Measurements from ENCODE around the gene ZNF784. TPM values are rescaled to one million over a fixed set of nuclear protein-coding genes. Genes with fewer than 3 reads are reported as not detected.

Gene ZNF784, protein sequence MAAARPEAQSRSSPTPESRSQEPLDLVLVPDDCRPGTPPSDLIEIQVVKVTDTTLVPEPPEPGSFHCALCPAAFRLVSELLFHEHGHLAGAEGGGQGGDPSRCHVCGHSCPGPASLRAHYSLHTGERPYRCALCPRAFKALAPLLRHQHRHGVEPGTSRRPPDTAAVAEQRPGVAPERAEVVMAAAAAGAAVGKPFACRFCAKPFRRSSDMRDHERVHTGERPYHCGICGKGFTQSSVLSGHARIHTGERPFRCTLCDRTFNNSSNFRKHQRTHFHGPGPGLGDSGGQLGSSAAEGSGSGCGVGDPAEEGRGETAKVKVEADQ
- total RNA-seq (10 to 100 TPM in 4 of 7 donors, 1 to 10 TPM in 3; 6.5 to 16.9 (median 11.7) TPM), polyA plus RNA-seq (10 to 100 TPM in 1 of 2 donors, 1 to 10 TPM in 1; 6.0 to 12.3 TPM)
- long read RNA-seq, donor 1, partial matches to known transcripts: 0 of 1 reads
- long read RNA-seq, donor 1, other reads (novel, unspliced or antisense): 1 of 1 reads
- long read RNA-seq, donor 2, partial matches to known transcripts: 0 of 1 reads
- long read RNA-seq, donor 2, other reads (novel, unspliced or antisense): 0 of 1 reads
- long read RNA-seq, donor 3, transcript ZNF784-201 (2 exons, 2,021 nt): major isoform, 10 of 13 reads
- long read RNA-seq, donor 3, partial matches to known transcripts: 0 of 13 reads
- long read RNA-seq, donor 3, other reads (novel, unspliced or antisense): 3 of 13 reads

DNA sequence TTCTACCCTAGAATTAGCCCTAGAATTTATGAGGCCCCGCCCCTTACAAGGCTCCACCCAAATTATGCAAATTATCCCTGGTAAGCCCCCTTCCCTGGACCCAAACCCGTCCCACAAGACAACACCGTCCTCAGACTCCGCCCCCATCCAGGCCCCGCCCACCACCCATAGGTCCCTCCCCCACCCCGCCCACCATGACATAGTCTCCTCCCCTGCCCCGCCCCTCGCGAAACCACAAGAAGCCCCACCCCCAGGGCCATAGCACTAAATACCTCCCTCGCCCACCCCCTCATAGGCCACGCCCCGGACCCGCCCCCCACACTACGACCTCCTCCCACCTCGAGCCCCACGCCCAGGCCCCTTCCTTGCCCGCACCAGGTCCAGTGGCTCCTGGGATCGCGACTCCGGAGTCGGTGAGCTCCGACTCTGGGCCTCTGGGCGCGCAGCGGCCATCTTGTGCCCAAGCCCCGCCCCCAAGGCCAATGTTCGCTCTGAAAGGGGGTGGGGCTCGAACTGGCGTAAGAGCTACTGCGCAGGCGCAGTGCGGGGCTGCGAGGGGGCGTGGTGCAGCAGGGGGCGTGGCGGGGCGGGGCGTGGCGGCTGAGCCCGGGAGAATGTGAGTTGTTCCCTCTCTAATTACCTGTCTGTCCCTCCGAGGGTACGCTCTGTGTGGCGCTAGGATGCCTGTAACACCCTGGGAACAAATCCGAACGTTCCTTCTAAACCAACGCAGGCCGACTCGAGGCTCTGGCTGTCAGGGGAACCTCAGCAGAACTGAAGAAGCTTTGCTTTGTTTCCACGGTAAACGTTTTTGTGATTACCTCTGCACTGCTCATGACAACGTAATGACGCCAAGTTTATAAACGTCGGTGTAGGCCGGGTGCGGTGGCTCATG lies at the start of gene ZNF784:
Gene ZNF784 (minus strand): TSS at position 458 of the 895 bp plus-strand sequence. CDS start 5 bp downstream, at position 453.
- Histone ChIP-seq H3K27ac (peak within 1 kb of the TSS; percentile 90 to 91), H3K9me3 (no peaks in the 10 kb centered on the region), H3K4me3 (peak within 1 kb of the TSS; percentile 60), H3K4me1 (ENCODE audit: insufficient read depth) (peaks cover 4% of the 10 kb centered on the region), H3K36me3 (no peaks in the 10 kb centered on the region), H3K27me3 (no peaks in the 10 kb centered on the region)
- intact Hi-C loops (cut with DNase I): loop anchor here in 1 of 4 donors (5.0 kb wide), 1 partner anchor 107 kb away; no protein-coding TSS in a partner anchor
- DNase-seq: peak; percentile 92 to 96 (median 95)
- WGBS, 3 donors: 1% methylated on average over 41 to 56 of the region's 56 CpGs
- TF ChIP-seq EP300 (IDR thresholded peaks at IDR 0.05): no peak
- peak; percentile 79 for TF ChIP-seq POLR2A (IDR thresholded peaks at IDR 0.05)

DNA sequence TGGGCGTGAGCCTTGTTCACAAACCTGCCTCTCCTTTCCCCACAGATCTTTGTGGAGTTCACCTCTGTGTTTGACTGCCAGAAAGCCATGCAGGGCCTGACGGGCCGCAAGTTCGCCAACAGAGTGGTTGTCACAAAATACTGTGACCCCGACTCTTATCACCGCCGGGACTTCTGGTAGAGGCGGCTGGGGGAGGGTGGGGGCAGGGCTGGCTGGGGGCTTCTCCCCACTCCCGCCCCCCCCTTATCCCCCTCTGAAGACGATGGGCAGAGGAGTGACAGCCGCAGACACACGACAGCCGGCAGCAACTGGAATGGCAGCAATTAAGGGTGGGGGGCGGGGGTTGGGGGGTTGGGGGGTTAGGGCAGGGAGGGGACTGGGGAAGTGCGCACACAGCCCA lies 49.5 kb upstream of the ZNF784 start:
- H3K27ac ChIP-seq: no peak overlapping the region
- DNase-seq: no peak
- TF ChIP-seq POLR2A (IDR thresholded peaks at IDR 0.05): no peak
- no peak for TF ChIP-seq EP300 (IDR thresholded peaks at IDR 0.05)
- TF ChIP-seq, protein P1, sequence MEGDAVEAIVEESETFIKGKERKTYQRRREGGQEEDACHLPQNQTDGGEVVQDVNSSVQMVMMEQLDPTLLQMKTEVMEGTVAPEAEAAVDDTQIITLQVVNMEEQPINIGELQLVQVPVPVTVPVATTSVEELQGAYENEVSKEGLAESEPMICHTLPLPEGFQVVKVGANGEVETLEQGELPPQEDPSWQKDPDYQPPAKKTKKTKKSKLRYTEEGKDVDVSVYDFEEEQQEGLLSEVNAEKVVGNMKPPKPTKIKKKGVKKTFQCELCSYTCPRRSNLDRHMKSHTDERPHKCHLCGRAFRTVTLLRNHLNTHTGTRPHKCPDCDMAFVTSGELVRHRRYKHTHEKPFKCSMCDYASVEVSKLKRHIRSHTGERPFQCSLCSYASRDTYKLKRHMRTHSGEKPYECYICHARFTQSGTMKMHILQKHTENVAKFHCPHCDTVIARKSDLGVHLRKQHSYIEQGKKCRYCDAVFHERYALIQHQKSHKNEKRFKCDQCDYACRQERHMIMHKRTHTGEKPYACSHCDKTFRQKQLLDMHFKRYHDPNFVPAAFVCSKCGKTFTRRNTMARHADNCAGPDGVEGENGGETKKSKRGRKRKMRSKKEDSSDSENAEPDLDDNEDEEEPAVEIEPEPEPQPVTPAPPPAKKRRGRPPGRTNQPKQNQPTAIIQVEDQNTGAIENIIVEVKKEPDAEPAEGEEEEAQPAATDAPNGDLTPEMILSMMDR (IDR thresholded peaks at IDR 0.05): no peak
- H3K4me1 ChIP-seq (ENCODE audit: insufficient read depth): peaks cover 9% of the 10 kb centered on the region
- H3K4me3 ChIP-seq: no peak overlapping the region
- H3K27me3 ChIP-seq: no peaks in the 10 kb centered on the region
- no peaks in the 10 kb centered on the region for H3K9me3 ChIP-seq
- no peaks in the 10 kb centered on the region for H3K36me3 ChIP-seq
- intact Hi-C loops (cut with DNase I): loop anchor here in 2 of 4 donors (10.0 kb wide), 2 partner anchors 559 to 1469 kb away; partner anchors contain the start of genes PPP1R12C (in 1 of the 2) and RPS9 (in 1 of the 2)
- WGBS, 3 donors: 58 to 73% (median 60%) methylated on average over 15 of the region's 15 CpGs

DNA sequence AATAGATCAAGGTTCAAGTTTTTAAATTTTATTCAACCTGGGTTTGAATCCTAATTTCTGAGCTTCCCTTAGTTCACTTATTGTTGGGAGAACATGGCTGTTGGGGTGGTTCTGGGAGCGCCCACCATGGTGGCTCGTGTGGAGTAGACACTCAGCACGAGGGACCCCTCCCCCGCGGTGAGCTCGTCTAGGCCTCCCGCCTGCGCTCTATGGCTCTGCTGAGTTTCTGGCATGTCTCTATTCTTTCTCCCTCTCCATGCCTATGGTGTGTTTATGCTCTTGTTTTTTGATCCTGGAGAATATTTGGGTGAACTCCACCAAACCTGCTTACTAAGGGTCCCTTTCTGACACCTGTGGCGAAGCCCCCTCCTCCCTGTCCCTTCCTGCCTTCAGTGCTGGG lies 49.1 kb upstream of the ZNF784 start:
- intact Hi-C loops (cut with DNase I): loop anchor here in 2 of 4 donors (10.0 kb wide), 2 partner anchors 559 to 1469 kb away; partner anchors contain the start of genes PPP1R12C (in 1 of the 2) and RPS9 (in 1 of the 2)
- peaks cover 9% of the 10 kb centered on the region for H3K4me1 ChIP-seq (ENCODE audit: insufficient read depth)
- H3K9me3 ChIP-seq: no peaks in the 10 kb centered on the region
- DNase-seq: no peak
- H3K27me3 ChIP-seq: no peaks in the 10 kb centered on the region
- TF ChIP-seq POLR2A (IDR thresholded peaks at IDR 0.05) (no peak), EP300 (IDR thresholded peaks at IDR 0.05) (no peak)
- TF ChIP-seq, protein P1 (IDR thresholded peaks at IDR 0.05): no peak
- no peaks in the 10 kb centered on the region for H3K36me3 ChIP-seq
- WGBS, 3 donors: 76 to 81% (median 76%) methylated on average over 9 of the region's 9 CpGs
- H3K4me3 ChIP-seq: no peak overlapping the region
- H3K27ac ChIP-seq: no peak overlapping the region

DNA sequence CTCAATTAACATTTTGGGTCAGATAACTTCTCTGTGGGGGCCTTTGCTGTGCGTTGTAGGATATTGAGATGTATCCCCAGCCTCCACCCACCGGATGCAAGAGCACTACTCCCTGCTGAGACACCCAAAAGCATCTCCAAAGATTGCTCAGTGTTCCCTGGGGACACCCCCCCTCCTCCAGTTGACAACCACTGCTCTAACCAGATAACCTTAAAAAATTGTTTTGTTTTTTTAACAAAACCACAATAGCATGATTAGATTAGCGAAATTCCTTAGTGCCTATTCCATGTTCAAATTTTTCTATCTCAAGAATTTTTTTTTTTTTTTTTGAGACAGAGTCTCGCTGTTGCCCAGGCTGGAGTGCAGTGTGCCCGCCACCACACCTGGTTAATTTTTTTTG lies 48.1 kb upstream of the ZNF784 start:
- no peaks in the 10 kb centered on the region for H3K36me3 ChIP-seq
- TF ChIP-seq EP300 (IDR thresholded peaks at IDR 0.05) (no peak), POLR2A (IDR thresholded peaks at IDR 0.05) (no peak)
- TF ChIP-seq, protein P1 (IDR thresholded peaks at IDR 0.05): no peak
- no peak for DNase-seq
- peaks cover 7% of the 10 kb centered on the region for H3K4me1 ChIP-seq (ENCODE audit: insufficient read depth)
- WGBS, 3 donors: 54 to 67% (median 58%) methylated on average over 5 of the region's 5 CpGs
- H3K27ac ChIP-seq: no peak overlapping the region
- no peaks in the 10 kb centered on the region for H3K9me3 ChIP-seq
- no peaks in the 10 kb centered on the region for H3K27me3 ChIP-seq
- intact Hi-C loops (cut with DNase I): loop anchor here in 2 of 4 donors (10.0 kb wide), 2 partner anchors 558 to 1468 kb away; partner anchors contain the start of genes PPP1R12C (in 1 of the 2) and RPS9 (in 1 of the 2)
- no peak overlapping the region for H3K4me3 ChIP-seq
